ENCODE results near the gene WDPCP. TPM values are rescaled to one million over a fixed set of nuclear protein-coding genes. Genes with fewer than 3 reads are reported as not detected.
"Not testable (repeated sequence)": the region's sequence is repeated elsewhere in the genome, so short reads cannot be mapped to it uniquely, and the experiment has no call there.

WDPCP gene
- polyA plus RNA-seq, 4 donors = 11.4 to 15.6 (median 12.8) TPM

GRCh38 chr2:63591566-63592175 is 3.4 kb upstream of the WDPCP start:
- no peak for DNase-seq (ENCODE audit: low read depth in 4 of 4, low spot score in 2 of 4)

- no peak for DNase-seq (ENCODE audit: low read depth in 4 of 4, low spot score in 2 of 4)
Observed at GRCh38 chr2:63590626-63591408, 2.5 kb upstream of the WDPCP start.

GRCh38 chr2:63589148-63589958 is 1.1 kb upstream of the WDPCP start:
- DNase-seq (ENCODE audit: low read depth in 4 of 4, low spot score in 2 of 4) = peak in 3 of 4 donors; percentile 6 to 39 (median 15)

GRCh38 chr2:63587814-63588384 is 378 bp downstream of the WDPCP start:
- DNase-seq (ENCODE audit: low read depth in 4 of 4, low spot score in 2 of 4) = peak in 1 of 4 donors; percentile 25

GRCh38 chr2:63582873-63583272 is 5.4 kb downstream of the WDPCP start:
- DNase-seq (ENCODE audit: low read depth in 4 of 4, low spot score in 2 of 4) = no peak

- DNase-seq (ENCODE audit: low read depth in 4 of 4, low spot score in 2 of 4) = no peak
Observed at GRCh38 chr2:63581298-63581961, 6.8 kb downstream of the WDPCP start.

GRCh38 chr2:63580651-63581297 is 7.5 kb downstream of the WDPCP start:
- DNase-seq (ENCODE audit: low read depth in 4 of 4, low spot score in 2 of 4) = no peak

- no peak for DNase-seq (ENCODE audit: low read depth in 4 of 4, low spot score in 2 of 4)
Observed at GRCh38 chr2:63578767-63579166, 9.5 kb downstream of the WDPCP start.

- no peak for DNase-seq (ENCODE audit: low read depth in 4 of 4, low spot score in 2 of 4)
Observed at GRCh38 chr2:63576546-63576945, 11.7 kb downstream of the WDPCP start.

- not testable (repeated sequence) for DNase-seq (ENCODE audit: low read depth in 4 of 4, low spot score in 2 of 4)
Observed at GRCh38 chr2:63573726-63574345, 14.4 kb downstream of the WDPCP start.

- DNase-seq (ENCODE audit: low read depth in 4 of 4, low spot score in 2 of 4) = not testable (repeated sequence)
Observed at GRCh38 chr2:63573026-63573425, 15.3 kb downstream of the WDPCP start.

GRCh38 chr2:63572001-63572400 is 16.3 kb downstream of the WDPCP start:
- no peak for DNase-seq (ENCODE audit: low read depth in 4 of 4, low spot score in 2 of 4)

GRCh38 chr2:63571291-63571690 is 17.0 kb downstream of the WDPCP start:
- DNase-seq (ENCODE audit: low read depth in 4 of 4, low spot score in 2 of 4) = no peak

GRCh38 chr2:63569740-63570139 is 18.5 kb downstream of the WDPCP start:
- DNase-seq (ENCODE audit: low read depth in 4 of 4, low spot score in 2 of 4) = no peak

- no peak for DNase-seq (ENCODE audit: low read depth in 4 of 4, low spot score in 2 of 4)
Observed at GRCh38 chr2:63562751-63563150, 25.5 kb downstream of the WDPCP start.

- DNase-seq (ENCODE audit: low read depth in 4 of 4, low spot score in 2 of 4) = not testable (repeated sequence)
Observed at GRCh38 chr2:63558922-63559321, 29.4 kb downstream of the WDPCP start.

GRCh38 chr2:63557819-63558218 is 30.5 kb downstream of the WDPCP start:
- DNase-seq (ENCODE audit: low read depth in 4 of 4, low spot score in 2 of 4) = not testable (repeated sequence)

GRCh38 chr2:63555931-63556330 is 32.3 kb downstream of the WDPCP start:
- DNase-seq (ENCODE audit: low read depth in 4 of 4, low spot score in 2 of 4) = no peak

GRCh38 chr2:63555299-63555698 is 33.0 kb downstream of the WDPCP start:
- no peak for DNase-seq (ENCODE audit: low read depth in 4 of 4, low spot score in 2 of 4)

All from left renal cortex interstitium (tissue), 4 donors.